OCI-LY1 (cell line): ENCODE data around the gene NPVF.
A peak's percentile ranks its signal among the peaks of the same experiment; 100 is the strongest.

Source experiments
- CTCF ChIP-seq: fragments of 200-600 bp; sonication (generic), shearing (Covaris generic); IDR thresholded peaks from 2 replicates; pipeline ENCODE4 v1.5.1; 2017; ENCODE audit warnings: mild to moderate bottlenecking, antibody characterized with exemption, low read length, moderate library complexity, mixed read lengths
- EZH2 ChIP-seq: fragments of 200-600 bp; sonication (generic), shearing (Covaris generic); IDR thresholded peaks from 2 replicates; pipeline ENCODE4 v1.8.0; 2017; ENCODE audit warnings: borderline replicate concordance, mixed run types, mild to moderate bottlenecking, antibody characterized with exemption, low read length, moderate library complexity, mixed read lengths

- TF ChIP-seq CTCF (peak; percentile 2), EZH2 (no peak)
Measured at GRCh38 chr7:25180592-25180923, 47.7 kb downstream of the NPVF start.
